Mesenchymal stem cell (in vitro differentiated cells and primary cell): ENCODE data around the gene TUBB4B.
"Not testable (repeated sequence)": the region's sequence is repeated elsewhere in the genome, so short reads cannot be mapped to it uniquely, and the experiment has no call there.

ENCODE experiments used
- DNase-seq: peaks from one replicate; pipeline ENCODE4 v3.0.0-alpha.2; 2013
- H2AFZ ChIP-seq: one replicate; pipeline ENCODE4 v1.6.1; 2013; ENCODE audit warnings: low read depth, mild to moderate bottlenecking, control low read depth, inconsistent platforms, low read length, moderate library complexity
- H2AK5ac ChIP-seq: 2 replicates; pipeline ENCODE4 v1.6.1; 2013; ENCODE audit warnings: low read length, moderate library complexity, mild to moderate bottlenecking, inconsistent platforms; ENCODE audit not compliant: severe bottlenecking
- H2BK120ac ChIP-seq: one replicate; pipeline ENCODE4 v1.6.1; 2013; ENCODE audit warnings: low read depth, mild to moderate bottlenecking, inconsistent platforms, low read length, moderate library complexity
- H2BK12ac ChIP-seq, 2 experiments: one replicate each; pipeline ENCODE4 v1.6.1; 2013; ENCODE audit warnings: inconsistent platforms in 2 of 2, low read length in 2 of 2, mild to moderate bottlenecking in 2 of 2, moderate library complexity in 2 of 2, control low read depth in 1 of 2
- H2BK15ac ChIP-seq: one replicate; pipeline ENCODE4 v1.6.1; 2013; ENCODE audit warnings: mild to moderate bottlenecking, low read depth, inconsistent platforms; ENCODE audit not compliant: poor library complexity, severe bottlenecking
- H2BK5ac ChIP-seq: 2 replicates; pipeline ENCODE4 v1.6.1; 2013; ENCODE audit warnings: low read depth, mild to moderate bottlenecking, low read length, control low read depth, inconsistent platforms; ENCODE audit not compliant: poor library complexity, severe bottlenecking
- H3K14ac ChIP-seq, 2 experiments: one replicate each; pipeline ENCODE4 v1.6.1; 2013; ENCODE audit warnings: inconsistent platforms in 2 of 2, low read length in 2 of 2, control low read depth in 1 of 2, mild to moderate bottlenecking in 1 of 2, moderate library complexity in 1 of 2
- H3K18ac ChIP-seq, 2 experiments: one replicate each; pipeline ENCODE4 v1.6.1; 2013; ENCODE audit warnings: inconsistent platforms in 2 of 2, low read length in 2 of 2, control low read depth in 1 of 2, low read depth in 1 of 2, mild to moderate bottlenecking in 1 of 2
- H3K23ac ChIP-seq, 2 experiments: one replicate each; pipeline ENCODE4 v1.6.1; 2013; ENCODE audit warnings: inconsistent platforms in 2 of 2, low read length in 2 of 2, mild to moderate bottlenecking in 2 of 2, moderate library complexity in 2 of 2, control low read depth in 1 of 2
- H3K27ac ChIP-seq: 2 replicates; pipeline ENCODE4 v1.5.1; 2013; ENCODE audit warnings: mild to moderate bottlenecking, moderate library complexity, low read length, control low read depth, inconsistent platforms; ENCODE audit not compliant: poor library complexity, severe bottlenecking
- H3K27me3 ChIP-seq, 2 experiments: 2 replicates each; pipeline versions ENCODE4 v1.6.1 to v1.7.0; 2013; ENCODE audit warnings: low read length in 2 of 2, mild to moderate bottlenecking in 2 of 2, moderate library complexity in 2 of 2, control low read depth in 1 of 2, inconsistent platforms in 1 of 2; ENCODE audit not compliant: control insufficient read depth in 1 of 2, insufficient read depth in 1 of 2
- H3K36me3 ChIP-seq, 2 experiments: 2 replicates each; pipeline versions ENCODE4 v1.6.1 to v1.7.0; 2013; ENCODE audit warnings: low read length in 2 of 2, control low read depth in 1 of 2, inconsistent platforms in 1 of 2, low read depth in 1 of 2, mild to moderate bottlenecking in 1 of 2; ENCODE audit not compliant: insufficient read depth in 2 of 2, control insufficient read depth in 1 of 2
- H3K4ac ChIP-seq, 2 experiments: one replicate each; pipeline ENCODE4 v1.6.1; 2013; ENCODE audit warnings: inconsistent platforms in 2 of 2, low read length in 2 of 2, mild to moderate bottlenecking in 2 of 2, moderate library complexity in 2 of 2, control low read depth in 1 of 2, low read depth in 1 of 2
- H3K4me1 ChIP-seq: 2 replicates; pipeline ENCODE4 v1.6.1; 2013; ENCODE audit warnings: low read depth, low read length, control low read depth; ENCODE audit not compliant: control insufficient read depth, insufficient read depth
- H3K4me2 ChIP-seq: 2 replicates; pipeline ENCODE4 v1.6.1; 2013; ENCODE audit warnings: low read length, mild to moderate bottlenecking, inconsistent platforms; ENCODE audit not compliant: poor library complexity, severe bottlenecking
- H3K4me3 ChIP-seq, 2 experiments: 2 replicates each; pipeline versions ENCODE4 v1.5.1 to v1.7.0; 2013; ENCODE audit warnings: low read length in 2 of 2, mild to moderate bottlenecking in 2 of 2, control low read depth in 1 of 2, low read depth in 1 of 2; ENCODE audit not compliant: insufficient read depth in 1 of 2
- H3K79me1 ChIP-seq: replicated peaks from 2 replicates; pipeline ENCODE4 v1.6.1; 2013; ENCODE audit warnings: mild to moderate bottlenecking, control low read depth, low read length, inconsistent platforms; ENCODE audit not compliant: poor library complexity, severe bottlenecking
- H3K9ac ChIP-seq: 2 replicates; pipeline ENCODE4 v1.7.0; 2013; ENCODE audit warnings: mild to moderate bottlenecking, low read length, moderate library complexity
- H3K9me3 ChIP-seq: 2 replicates; pipeline ENCODE4 v1.7.0; 2013; ENCODE audit warnings: mild to moderate bottlenecking, low read length; ENCODE audit not compliant: control insufficient read depth
- H4K8ac ChIP-seq: one replicate; pipeline ENCODE4 v1.6.1; 2013; ENCODE audit warnings: inconsistent platforms, mild to moderate bottlenecking, low read length, moderate library complexity
- H4K91ac ChIP-seq: one replicate; pipeline ENCODE4 v1.6.1; 2013; ENCODE audit warnings: mild to moderate bottlenecking, low read length, inconsistent platforms
- WGBS: methylation state at CpG from one replicate; pipeline ENCODE4 v1.1.7; 2013; ENCODE audit warnings: mixed read lengths; 5-methylcytosine and 5-hydroxymethylcytosine counted together

Gene TUBB4B

DNA sequence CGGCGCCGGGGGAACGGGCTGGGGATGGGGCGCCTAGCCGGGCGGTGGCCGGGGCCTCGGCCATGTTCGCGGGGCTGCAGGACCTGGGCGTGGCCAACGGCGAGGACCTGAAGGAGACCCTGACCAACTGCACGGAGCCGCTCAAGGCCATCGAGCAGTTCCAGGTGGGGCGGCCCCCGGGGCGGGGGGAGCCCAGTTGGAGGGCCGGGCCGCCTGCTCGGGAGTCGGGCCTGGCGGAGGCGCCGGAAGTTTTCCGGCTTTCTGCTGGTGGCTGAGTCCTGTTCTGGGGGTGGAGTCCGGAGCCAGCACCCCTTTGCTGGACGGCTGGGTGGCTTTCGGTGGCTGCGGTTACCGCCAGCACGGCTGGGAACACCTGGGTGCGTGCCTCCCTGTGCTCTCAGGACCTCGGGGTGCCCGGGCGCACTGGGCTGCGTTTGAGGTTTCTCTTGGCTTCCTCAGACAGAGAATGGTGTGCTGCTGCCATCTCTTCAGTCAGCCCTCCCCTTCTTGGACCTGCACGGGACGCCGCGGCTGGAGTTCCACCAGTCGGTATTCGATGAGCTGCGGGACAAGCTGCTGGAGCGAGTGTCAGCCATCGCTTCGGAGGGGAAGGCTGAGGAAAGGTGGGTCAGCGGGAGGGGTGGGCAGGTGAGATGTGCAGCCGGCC is 14.5 kb downstream of the TUBB4B start:
- H3K4me3 ChIP-seq, result peak overlapping the region; percentile 93 to 97
- H2BK120ac ChIP-seq, result peak overlapping the region; percentile 85
- peak; percentile 56 for DNase-seq
- H2BK12ac ChIP-seq, result peak overlapping the region in 1 of 2 experiments; percentile 29
- 5% methylated on average over 45 of the region's 51 CpGs for WGBS
- peaks cover 34% of the 10 kb centered on the region for H3K4me1 ChIP-seq
- H3K18ac ChIP-seq, result peak overlapping the region; percentile 75 to 81
- peak overlapping the region; percentile 83 for H2BK15ac ChIP-seq
- no peak overlapping the region for H2AK5ac ChIP-seq
- no peaks in the 10 kb centered on the region for H3K9me3 ChIP-seq
- peaks cover 12 to 33% of the 10 kb centered on the region in 2 experiments for H3K36me3 ChIP-seq
- no peak overlapping the region for H3K27ac ChIP-seq
- no peak overlapping the region for H2BK5ac ChIP-seq
- peak overlapping the region; percentile 56 for H4K8ac ChIP-seq
- H3K4ac ChIP-seq, result peak overlapping the region; percentile 83 to 91
- peak overlapping the region; percentile 21 for H4K91ac ChIP-seq
- H3K23ac ChIP-seq, result peak overlapping the region in 1 of 2 experiments; percentile 1
- peak overlapping the region; percentile 90 for H3K9ac ChIP-seq
- H3K27me3 ChIP-seq, result no peaks in the 10 kb centered on the region
- peak overlapping the region; percentile 89 for H3K4me2 ChIP-seq
- peak overlapping the region in 1 of 2 experiments; percentile 93 for H3K14ac ChIP-seq
- peak overlapping the region; percentile 53 for H2AFZ ChIP-seq
- peaks cover 14% of the 10 kb centered on the region for H3K79me1 ChIP-seq

DNA sequence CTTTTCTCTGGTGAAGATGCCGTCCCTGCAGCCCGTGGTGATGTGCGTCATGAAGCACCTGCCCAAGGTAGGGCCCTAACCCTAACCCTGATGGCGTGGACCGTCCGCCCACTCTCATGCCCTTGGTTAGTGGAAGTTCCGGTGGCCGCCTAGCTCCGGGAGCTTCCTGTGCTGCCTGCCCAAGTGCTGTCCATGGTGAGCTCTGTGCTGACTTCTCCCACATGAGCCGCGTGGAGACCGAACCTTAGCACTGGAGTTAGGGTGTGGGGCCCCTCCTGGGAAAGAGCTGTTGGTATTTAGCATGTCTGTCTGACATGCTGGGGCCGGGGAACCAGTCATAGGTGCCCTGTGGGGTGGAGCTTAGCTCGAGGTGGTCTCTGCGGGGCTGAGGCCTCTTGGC is 15.3 kb downstream of the TUBB4B start:
- Histone ChIP-seq H3K27me3 (no peaks in the 10 kb centered on the region), H3K27ac (no peak overlapping the region), H4K8ac (no peak overlapping the region), H3K18ac (no peak overlapping the region), H3K9me3 (no peaks in the 10 kb centered on the region), H2AFZ (no peak overlapping the region), H3K36me3 (peaks cover 12 to 34% of the 10 kb centered on the region in 2 experiments), H3K79me1 (peaks cover 14% of the 10 kb centered on the region), H3K4me2 (peak overlapping the region; percentile 89), H3K14ac (peak overlapping the region in 1 of 2 experiments; percentile 93), H2AK5ac (no peak overlapping the region), H3K4me3 (peak overlapping the region in 1 of 2 experiments; percentile 97), H3K4ac (no peak overlapping the region), H3K23ac (no peak overlapping the region), H2BK120ac (no peak overlapping the region), H2BK5ac (no peak overlapping the region), H3K9ac (peak overlapping the region; percentile 90), H2BK15ac (no peak overlapping the region), H3K4me1 (peaks cover 27% of the 10 kb centered on the region), H2BK12ac (no peak overlapping the region), H4K91ac (no peak overlapping the region)
- WGBS, result 93% methylated on average over 15 of the region's 15 CpGs
- no peak for DNase-seq

DNA sequence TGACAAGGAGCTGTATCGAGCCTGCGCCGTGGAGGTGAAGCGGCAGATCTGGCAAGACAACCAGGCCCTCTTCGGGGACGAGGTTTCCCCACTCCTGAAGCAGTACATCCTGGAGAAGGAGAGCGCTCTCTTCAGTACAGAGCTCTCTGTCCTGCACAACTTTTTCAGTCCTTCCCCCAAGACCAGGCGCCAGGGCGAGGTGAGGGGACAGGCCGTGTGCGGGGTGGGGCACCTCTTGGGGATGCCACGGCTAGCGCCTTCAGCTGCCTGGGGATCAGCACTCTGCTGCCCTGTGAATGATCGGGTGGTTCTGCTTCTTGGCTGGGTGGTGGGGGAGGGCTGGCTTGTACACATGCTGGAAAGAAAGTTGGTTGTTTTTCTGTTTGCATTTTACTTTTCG is 15.8 kb downstream of the TUBB4B start:
- Histone ChIP-seq H3K14ac (no peak overlapping the region), H3K36me3 (peaks cover 12 to 37% of the 10 kb centered on the region in 2 experiments), H3K4me2 (no peak overlapping the region), H2AFZ (no peak overlapping the region), H2BK15ac (no peak overlapping the region), H4K91ac (no peak overlapping the region), H3K4ac (no peak overlapping the region), H3K4me1 (peaks cover 28% of the 10 kb centered on the region), H2AK5ac (no peak overlapping the region), H3K79me1 (peaks cover 18% of the 10 kb centered on the region), H3K4me3 (peak overlapping the region in 1 of 2 experiments; percentile 97), H3K18ac (no peak overlapping the region), H3K23ac (no peak overlapping the region), H2BK5ac (no peak overlapping the region), H3K27me3 (no peaks in the 10 kb centered on the region), H3K27ac (no peak overlapping the region), H3K9me3 (no peaks in the 10 kb centered on the region), H2BK12ac (no peak overlapping the region), H4K8ac (no peak overlapping the region), H2BK120ac (no peak overlapping the region), H3K9ac (peak overlapping the region; percentile 90)
- WGBS, result 99% methylated on average over 15 of the region's 15 CpGs
- no peak for DNase-seq

DNA sequence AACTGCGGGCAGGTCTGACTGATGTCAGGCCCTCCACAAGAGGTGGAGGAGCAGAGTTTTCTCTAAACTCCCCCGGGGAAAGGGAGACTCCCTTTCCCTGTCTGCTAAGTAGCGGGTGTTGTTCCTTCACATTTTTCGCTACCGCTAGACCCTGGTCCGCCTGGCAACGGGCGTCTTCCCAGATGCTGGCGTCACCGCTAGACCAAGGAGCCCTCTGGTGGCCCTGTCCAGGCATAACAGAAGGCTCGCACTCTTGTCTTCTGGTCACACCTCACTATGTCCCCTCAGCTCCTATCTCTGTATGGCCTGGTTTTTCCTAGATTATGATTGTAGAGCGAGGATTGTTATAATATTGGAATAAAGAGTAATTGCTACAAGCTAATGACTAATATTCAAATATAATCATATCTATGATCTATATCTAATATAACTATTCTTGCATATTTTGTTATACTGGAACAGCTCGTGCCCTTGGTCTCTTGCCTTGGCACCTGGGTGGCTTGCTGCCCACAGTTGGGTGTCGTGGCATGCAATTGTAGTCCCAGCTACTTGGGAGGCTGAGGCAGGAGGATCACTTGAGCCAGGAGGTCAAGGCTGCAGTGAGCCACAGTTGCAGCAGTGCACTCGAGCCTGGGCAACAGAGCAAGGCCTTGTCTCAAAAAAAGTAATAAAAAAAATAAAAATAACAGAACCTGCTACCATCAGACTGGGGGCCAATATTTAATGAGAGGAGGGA is 21.3 kb downstream of the TUBB4B start:
- H3K14ac ChIP-seq, H2BK120ac ChIP-seq, H4K8ac ChIP-seq, H3K4ac ChIP-seq, H3K9me3 ChIP-seq, H3K23ac ChIP-seq, H3K27ac ChIP-seq, H4K91ac ChIP-seq, H3K4me1 ChIP-seq, H3K9ac ChIP-seq, H2BK15ac ChIP-seq, H2AK5ac ChIP-seq, H3K4me3 ChIP-seq, H3K27me3 ChIP-seq, H2BK12ac ChIP-seq, H3K4me2 ChIP-seq, H2BK5ac ChIP-seq, H2AFZ ChIP-seq, H3K18ac ChIP-seq: not testable (repeated sequence)
- H3K79me1 ChIP-seq, result peaks cover 41% of the 10 kb centered on the region
- peak; percentile 67 for DNase-seq
- WGBS, result 44% methylated on average over 9 of the region's 15 CpGs
- H3K36me3 ChIP-seq, result peaks cover 50 to 70% of the 10 kb centered on the region in 2 experiments
